Activated T-cell treated with anti-CD3 and anti-CD28 coated beads for 4 hours (primary cell): ENCODE results near the gene GTPBP1.

ENCODE experiments used
- DNase-seq: peaks from one replicate; pipeline ENCODE4 v3.0.0-alpha.2; 2020

GTPBP1 gene

GRCh38 chr22:38742176-38742942 lies 36.6 kb downstream of the GTPBP1 start:
- no peak for DNase-seq

- no peak for DNase-seq
Observed at GRCh38 chr22:38744981-38745380, 39.2 kb downstream of the GTPBP1 start.

GRCh38 chr22:38745676-38746460 lies 40.1 kb downstream of the GTPBP1 start:
- no peak for DNase-seq

GRCh38 chr22:38748487-38749136 lies 42.9 kb downstream of the GTPBP1 start:
- no peak for DNase-seq

- no peak for DNase-seq
Observed at GRCh38 chr22:38750104-38750503, 44.4 kb downstream of the GTPBP1 start.

- DNase-seq = no peak
Observed at GRCh38 chr22:38750638-38751037, 44.9 kb downstream of the GTPBP1 start.

- no peak for DNase-seq
Observed at GRCh38 chr22:38751066-38751421, 45.3 kb downstream of the GTPBP1 start.

- no peak for DNase-seq
Observed at GRCh38 chr22:38751422-38752346, 45.9 kb downstream of the GTPBP1 start.

GRCh38 chr22:38753948-38754750 lies 48.4 kb downstream of the GTPBP1 start:
- no peak for DNase-seq

- no peak for DNase-seq
Observed at GRCh38 chr22:38754751-38755154, 49.0 kb downstream of the GTPBP1 start.

- no peak for DNase-seq
Observed at GRCh38 chr22:38755155-38755910, 49.6 kb downstream of the GTPBP1 start.

- peak; percentile 92 for DNase-seq
Observed at GRCh38 chr22:38755911-38756532, 50.3 kb downstream of the GTPBP1 start, which contains the start of gene SUN2. SUN2 (minus strand) TSS chr22:38755998; CDS start chr22:38752628, 3,370 bp downstream.

GRCh38 chr22:38756711-38757463 lies 51.1 kb downstream of the GTPBP1 start:
- DNase-seq = no peak

GRCh38 chr22:38757464-38757757 lies 51.7 kb downstream of the GTPBP1 start:
- no peak for DNase-seq

- peak; percentile 64 for DNase-seq
Observed at GRCh38 chr22:38758276-38758945, 52.7 kb downstream of the GTPBP1 start.

- no peak for DNase-seq
Observed at GRCh38 chr22:38759005-38759404, 53.3 kb downstream of the GTPBP1 start.

- DNase-seq = no peak
Observed at GRCh38 chr22:38760477-38761201, 54.9 kb downstream of the GTPBP1 start.
